Endothelial cell of umbilical vein (primary cell): ENCODE data around the gene TLDC2. TPM values are rescaled to one million over a fixed set of nuclear protein-coding genes. Genes with fewer than 3 reads are reported as not detected.

ENCODE experiments used
- BruUV-seq: library from RNA; stranded (reverse); fragments of 400-500 nt; replicated peaks from 2 replicates; lab custom pipeline; 2021; lab: Mats Ljungman, UMichigan
- CTCF ChIA-PET: fragments of 300-600, 350-600 bp; sonication (Branson Sonifier 250); formaldehyde crosslinking; loops from one replicate; lab custom pipeline; 2021; ENCODE audit warnings: antibody characterized with exemption, inconsistent platforms; lab: Charles Lee
- POLR2A ChIA-PET: fragments of 300-600, 350-600 bp; sonication (Branson Sonifier 250); formaldehyde crosslinking; loops from one replicate; lab custom pipeline; 2021; ENCODE audit warnings: antibody characterized with exemption, inconsistent platforms; lab: Charles Lee
- DNase-seq: peaks from one replicate; pipeline ENCODE4 v3.0.0-alpha.2; 2011; ENCODE audit warnings: low read depth, low spot score
- FAIRE-seq: peaks from 2 replicates; lab custom pipeline; 2011; peaks lifted over from hg19 to GRCh38; lab: Jason Lieb, UNC
- H2AFZ ChIP-seq: 2 replicates; pipeline ENCODE4 v1.6.0; 2012; ENCODE audit warnings: low read depth, low read length, control low read depth, inconsistent platforms
- H3K27ac ChIP-seq: 2 replicates; pipeline ENCODE4 v1.5.1; 2011; ENCODE audit warnings: low read depth, mild to moderate bottlenecking, control low read depth, low read length, moderate library complexity; ENCODE audit not compliant: insufficient read depth
- H3K27me3 ChIP-seq, 2 experiments: 2 replicates each; pipeline versions ENCODE4 v1.6.0 to v1.6.1; 2011; ENCODE audit warnings: low read length in 2 of 2, mixed read lengths in 1 of 2; ENCODE audit not compliant: control insufficient read depth in 2 of 2, insufficient read depth in 2 of 2
- H3K36me3 ChIP-seq, 2 experiments: 2 replicates in 1 of 2; 3 replicates in 1 of 2; pipeline ENCODE4 v1.5.1; 2011; ENCODE audit warnings: low read length in 2 of 2, mild to moderate bottlenecking in 1 of 2, moderate library complexity in 1 of 2; ENCODE audit not compliant: control insufficient read depth in 2 of 2, insufficient read depth in 2 of 2; ENCODE audit errors: extremely low read depth in 1 of 2
- H3K4me1 ChIP-seq: 3 replicates; pipeline ENCODE4 v1.5.1; 2011; ENCODE audit warnings: mild to moderate bottlenecking, low read length; ENCODE audit not compliant: control insufficient read depth, insufficient read depth; ENCODE audit errors: extremely low read depth
- H3K4me2 ChIP-seq: 2 replicates; pipeline ENCODE4 v1.6.1; 2011; ENCODE audit warnings: low read length, control low read depth, mixed read lengths; ENCODE audit not compliant: insufficient read depth
- H3K4me3 ChIP-seq, 3 experiments: fragments of 200-600 bp in 1 of 3; sonication (generic), shearing (Covaris generic) in 1 of 3; replicated peaks in 1 of 3; 2 replicates each; pipeline ENCODE4 v1.5.1; 2011 to 2016; ENCODE audit warnings: control low read depth in 3 of 3, low read length in 3 of 3, mild to moderate bottlenecking in 2 of 3, inconsistent platforms in 1 of 3, low read depth in 1 of 3, moderate library complexity in 1 of 3; ENCODE audit not compliant: insufficient read depth in 1 of 3
- H3K79me2 ChIP-seq: 2 replicates; pipeline ENCODE4 v1.6.0; 2012; ENCODE audit warnings: low read length, inconsistent platforms; ENCODE audit not compliant: control insufficient read depth, insufficient read depth
- H3K9ac ChIP-seq: replicated peaks from 2 replicates; pipeline ENCODE3; 2011; ENCODE audit warnings: low read length, control low read depth; ENCODE audit not compliant: insufficient read depth; ENCODE audit errors: extremely low read depth
- H3K9me1 ChIP-seq: replicated peaks from 3 replicates; pipeline ENCODE4 v1.6.0; 2011; ENCODE audit warnings: mild to moderate bottlenecking, low read length; ENCODE audit not compliant: control insufficient read depth, insufficient read depth; ENCODE audit errors: extremely low read depth
- H3K9me3 ChIP-seq: replicated peaks from 2 replicates; pipeline ENCODE4 v1.5.1; 2012; ENCODE audit warnings: low read length, inconsistent platforms; ENCODE audit not compliant: control insufficient read depth, insufficient read depth
- H4K20me1 ChIP-seq: replicated peaks from 2 replicates; pipeline ENCODE3; 2011; ENCODE audit warnings: mild to moderate bottlenecking, low read length; ENCODE audit not compliant: control insufficient read depth, insufficient read depth; ENCODE audit errors: extremely low read depth
- EZH2 ChIP-seq: IDR thresholded peaks from 2 replicates; pipeline ENCODE4 v1.6.1; 2012; ENCODE audit warnings: borderline replicate concordance, low read depth, mild to moderate bottlenecking, moderate library complexity, low read length, inconsistent platforms; ENCODE audit not compliant: severe bottlenecking
- FOS ChIP-seq: IDR thresholded peaks from 2 replicates; pipeline ENCODE4 v1.6.1; 2011; ENCODE audit warnings: mild to moderate bottlenecking, low read length, moderate library complexity, borderline replicate concordance; ENCODE audit not compliant: insufficient read depth
- GATA2 ChIP-seq: IDR thresholded peaks from 2 replicates; pipeline ENCODE4 v1.7.0; 2011; ENCODE audit warnings: low read depth, mild to moderate bottlenecking, moderate library complexity, mixed read lengths, low read length; ENCODE audit not compliant: insufficient read length, insufficient read depth
- JUN ChIP-seq: IDR thresholded peaks from 2 replicates; pipeline ENCODE4 v1.6.1; 2011; ENCODE audit warnings: borderline replicate concordance, low read depth; ENCODE audit not compliant: insufficient read length, insufficient read depth
- MAX ChIP-seq: IDR thresholded peaks from 2 replicates; pipeline ENCODE4 v1.6.1; 2011; ENCODE audit not compliant: insufficient read depth, insufficient read length
- MYC ChIP-seq: IDR thresholded peaks from one replicate; pipeline ENCODE4 v1.6.1; 2011; ENCODE audit warnings: mild to moderate bottlenecking, low read depth, low read length
- POLR2A ChIP-seq: IDR thresholded peaks from 2 replicates; pipeline ENCODE4 v1.6.1; 2012; ENCODE audit warnings: low read depth, mild to moderate bottlenecking, control low read depth, low read length
- POLR2AphosphoS5 ChIP-seq: IDR thresholded peaks from 2 replicates; pipeline ENCODE4 v1.6.1; 2012; ENCODE audit warnings: low read depth, mild to moderate bottlenecking, control low read depth, low read length, moderate library complexity; ENCODE audit not compliant: insufficient read depth
- dilution Hi-C: fragments of 300-500 bp; cut with MboI; formaldehyde crosslinking; loops from one replicate; pipeline ENCODE4 v1.15.0; 2019; ENCODE audit warnings: low sequenced_read_pairs; ENCODE audit not compliant: extremely low pct_ligation_motif_present
- intact Hi-C: fragments of 100-400 bp; cut with micrococcal nuclease; formaldehyde crosslinking; loops from one replicate; pipeline ENCODE4 v1.10.0; 2022
- polyA plus RNA-seq, 4 experiments: library from polyadenylated mRNA; depleted of rRNA in 3 of 4; stranded (reverse) in 3 of 4; unstranded in 1 of 4; fragments of >200 nt; gene quantifications; 2 replicates each; pipeline versions ENCODE4 v1.2.1 to v1.2.3, GENCODE V29; 2011 to 2012; ENCODE audit warnings: missing spikeins in 1 of 4
- total RNA-seq: library from RNA; stranded (reverse); gene quantifications from 2 replicates; pipeline ENCODE4 v1.2.3, GENCODE V29; 2021
- TF ChIP-seq, protein P1 (sequence below), 2 donors: IDR thresholded peaks; 1 replicate in 1 of 2; 2 replicates in 1 of 2; pipeline ENCODE4 v1.5.1; 2011; ENCODE audit warnings: low read length in 2 of 2, mild to moderate bottlenecking in 2 of 2, moderate library complexity in 2 of 2, control low read depth in 1 of 2, inconsistent platforms in 1 of 2, low read depth in 1 of 2; ENCODE audit not compliant: insufficient read depth in 1 of 2; ENCODE audit errors: extremely low read depth in 1 of 2

The TLDC2 gene
- total and polyA plus RNA-seq, 2 donors (not counting 3 experiments of a cell fraction or from before 2014, with no cell fraction given), result not detected

DNA sequence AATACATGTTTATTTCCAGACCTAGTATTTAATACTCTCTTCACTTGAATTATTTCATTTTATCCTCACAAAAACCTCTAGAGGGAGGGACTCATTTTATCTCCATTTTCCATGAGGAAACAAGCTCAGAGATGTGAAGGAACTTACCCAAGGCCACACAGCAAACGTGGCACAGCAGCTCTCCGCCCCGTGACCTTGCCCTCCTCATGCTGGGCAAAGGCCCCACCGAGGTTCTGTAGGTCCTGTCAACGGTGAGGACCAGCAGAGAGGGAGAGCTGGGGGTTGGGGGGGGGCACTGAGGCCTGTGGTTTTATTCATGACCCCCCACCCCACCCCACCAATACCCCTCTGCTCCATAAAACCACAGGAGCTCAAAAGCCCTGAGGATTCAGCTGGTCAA is 40.9 kb upstream of the TLDC2 start:
- H3K4me1 ChIP-seq, result peaks cover 41% of the 10 kb centered on the region

More for the DNA sequence above, 40.9 kb upstream of the TLDC2 start:
- BruUV-seq, result TSS peak; percentile 68
- H3K9me1 ChIP-seq, result no peaks in the 10 kb centered on the region
- H3K4me3 ChIP-seq, result no peak overlapping the region
- H3K9ac ChIP-seq, result peak overlapping the region; percentile 14
- POLR2A ChIA-PET, result interaction anchor here (0.6 to 1.4 kb wide), 3 partner anchors 29 to 96 kb away, joined by 4 to 8 read pairs (median 7); a partner anchor contains a TSS
- TF ChIP-seq FOS, result no peak
- TF ChIP-seq, protein P1, sequence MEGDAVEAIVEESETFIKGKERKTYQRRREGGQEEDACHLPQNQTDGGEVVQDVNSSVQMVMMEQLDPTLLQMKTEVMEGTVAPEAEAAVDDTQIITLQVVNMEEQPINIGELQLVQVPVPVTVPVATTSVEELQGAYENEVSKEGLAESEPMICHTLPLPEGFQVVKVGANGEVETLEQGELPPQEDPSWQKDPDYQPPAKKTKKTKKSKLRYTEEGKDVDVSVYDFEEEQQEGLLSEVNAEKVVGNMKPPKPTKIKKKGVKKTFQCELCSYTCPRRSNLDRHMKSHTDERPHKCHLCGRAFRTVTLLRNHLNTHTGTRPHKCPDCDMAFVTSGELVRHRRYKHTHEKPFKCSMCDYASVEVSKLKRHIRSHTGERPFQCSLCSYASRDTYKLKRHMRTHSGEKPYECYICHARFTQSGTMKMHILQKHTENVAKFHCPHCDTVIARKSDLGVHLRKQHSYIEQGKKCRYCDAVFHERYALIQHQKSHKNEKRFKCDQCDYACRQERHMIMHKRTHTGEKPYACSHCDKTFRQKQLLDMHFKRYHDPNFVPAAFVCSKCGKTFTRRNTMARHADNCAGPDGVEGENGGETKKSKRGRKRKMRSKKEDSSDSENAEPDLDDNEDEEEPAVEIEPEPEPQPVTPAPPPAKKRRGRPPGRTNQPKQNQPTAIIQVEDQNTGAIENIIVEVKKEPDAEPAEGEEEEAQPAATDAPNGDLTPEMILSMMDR (IDR thresholded peaks at IDR 0.05; ENCODE audit: extremely low read depth in 1 of 2, insufficient read depth in 1 of 2, low read depth in 1 of 2, low read length in 2 of 2), result no peak
- TF ChIP-seq POLR2AphosphoS5, result no peak
- TF ChIP-seq EZH2, result no peak
- TF ChIP-seq MAX, result no peak
- TF ChIP-seq JUN, result no peak
- no peak for TF ChIP-seq MYC
- TF ChIP-seq GATA2, result no peak
- TF ChIP-seq POLR2A, result no peak
- no peak overlapping the region for H2AFZ ChIP-seq
- CTCF ChIA-PET, result interaction anchor here (0.8 to 3.8 kb wide), 10 partner anchors 13 to 85 kb away, joined by 3 to 59 read pairs (median 6); a partner anchor contains a TSS
- FAIRE-seq (no peak), DNase-seq (no peak)
- peaks cover 0 to 2% of the 10 kb centered on the region in 2 experiments for H3K36me3 ChIP-seq
- peak overlapping the region; percentile 43 for H3K27ac ChIP-seq
- no peaks in the 10 kb centered on the region for H3K9me3 ChIP-seq
- dilution Hi-C loops (no loop called here), intact Hi-C loops (loop anchor here (2.0 kb wide), 1 partner anchor 28 kb away; a partner anchor contains a TSS)
- peaks cover 7% of the 10 kb centered on the region for H3K79me2 ChIP-seq
- H3K4me2 ChIP-seq, result no peak overlapping the region
- no peaks in the 10 kb centered on the region for H4K20me1 ChIP-seq
- no peaks in the 10 kb centered on the region for H3K27me3 ChIP-seq
